ENCODE measurements around the gene LRRC75A. TPM values are rescaled to one million over a fixed set of nuclear protein-coding genes. Genes with fewer than 3 reads are reported as not detected.

Gene LRRC75A
- total and polyA plus RNA-seq, 2 of the 8 experiments (the other 6 are each of a cell fraction or from before 2014, with no cell fraction given) = 9.7 to 9.9 TPM

- no peak for FAIRE-seq
- no peak overlapping the region for H3K4me2 ChIP-seq (ENCODE audit: insufficient read depth in 1 of 2, low read depth in 2 of 2, low read length in 2 of 2)
Measured at GRCh38 chr17:16425202-16425601, 66.8 kb downstream of the LRRC75A start.

More at GRCh38 chr17:16425202-16425601, 66.8 kb downstream of the LRRC75A start:
- Histone ChIP-seq H3K4me3 (ENCODE audit: extremely low read depth in 1 of 4, insufficient read depth in 2 of 4, low read depth in 3 of 4, low read length in 4 of 4) (no peak overlapping the region), H3K23ac (ENCODE audit: insufficient read length) (no peak overlapping the region), H3K27ac (ENCODE audit: low read depth, low read length) (no peak overlapping the region), H4K20me1 (replicated peaks in 1 of 2; ENCODE audit: control insufficient read depth in 1 of 2, insufficient read depth in 2 of 2, low read length in 2 of 2) (no peaks in the 10 kb centered on the region), H2BK20ac (ENCODE audit: low read length) (no peak overlapping the region), H2AFZ (ENCODE audit: low read length) (no peak overlapping the region), H3K14ac (ENCODE audit: insufficient read length) (no peak overlapping the region), H2BK15ac (ENCODE audit: low read length) (no peak overlapping the region), H3K23me2 (ENCODE audit: low read depth, low read length) (no peaks in the 10 kb centered on the region), H3K36me3 (ENCODE audit: control insufficient read depth in 2 of 4, insufficient read depth in 4 of 4, low read length in 3 of 4) (no peaks in the 10 kb centered on the region), H2BK12ac (ENCODE audit: low read depth, low read length) (no peak overlapping the region), H3K4ac (replicated peaks; ENCODE audit: insufficient read length, low read depth, low read length) (no peak overlapping the region), H3K79me2 (ENCODE audit: control insufficient read depth in 1 of 2, insufficient read depth in 2 of 2, low read length in 2 of 2) (no peaks in the 10 kb centered on the region), H3K18ac (ENCODE audit: extremely low read depth, low read length) (no peak overlapping the region), H4K8ac (ENCODE audit: extremely low read depth, insufficient read depth, low read length) (no peak overlapping the region), H3K9me3 (ENCODE audit: insufficient read depth in 2 of 2, low read depth in 1 of 2, low read length in 1 of 2) (no peaks in the 10 kb centered on the region), H2BK5ac (ENCODE audit: low read depth, low read length) (no peak overlapping the region; the same call in 1 of the 2 replicates), H3K9ac (replicated peaks in 1 of 4; ENCODE audit: extremely low read depth in 1 of 4, low read depth in 3 of 4, low read length in 3 of 4) (no peak overlapping the region), H3K56ac (replicated peaks; ENCODE audit: insufficient read length, low read depth, low read length) (no peak overlapping the region), H4K91ac (replicated peaks; ENCODE audit: insufficient read length, low read length) (no peak overlapping the region), H2AK5ac (ENCODE audit: low read depth, low read length) (no peak overlapping the region), H2BK120ac (replicated peaks; ENCODE audit: low read depth, low read length) (no peak overlapping the region), H3K4me1 (replicated peaks in 1 of 4; ENCODE audit: control insufficient read depth in 3 of 4, insufficient read depth in 4 of 4, low read length in 3 of 4) (no peaks in the 10 kb centered on the region), H4K5ac (ENCODE audit: insufficient read length, low read depth, low read length) (no peak overlapping the region), H3K27me3 (replicated peaks in 1 of 4; ENCODE audit: control insufficient read depth in 3 of 4, extremely low read depth in 1 of 4, insufficient read depth in 3 of 4, low read length in 3 of 4) (no peaks in the 10 kb centered on the region; a peak in 1 of 7 replicates), H3K79me1 (ENCODE audit: low read depth, low read length) (no peaks in the 10 kb centered on the region)
- TF ChIP-seq RBBP5 (IDR thresholded peaks at IDR 0.05; ENCODE audit: borderline replicate concordance, low read depth, low read length) = no peak
- TF ChIP-seq NRF1 (IDR thresholded peaks at IDR 0.05; ENCODE audit: low read depth, low read length) = no peak
- TF ChIP-seq TEAD4 (IDR thresholded peaks at IDR 0.05; ENCODE audit: low read depth, low read length) = no peak
- TF ChIP-seq SIRT6 (IDR thresholded peaks at IDR 0.05; ENCODE audit: low read length) = no peak
- no peak for TF ChIP-seq CEBPB (IDR thresholded peaks at IDR 0.05; ENCODE audit: low read depth, low read length)
- TF ChIP-seq CBX8 (IDR thresholded peaks at IDR 0.05; ENCODE audit: borderline replicate concordance, low read depth, low read length) = no peak
- no peak for TF ChIP-seq SP4 (IDR thresholded peaks at IDR 0.05; ENCODE audit: low read length)
- no peak for TF ChIP-seq KDM5A (IDR thresholded peaks at IDR 0.05; ENCODE audit: low read length)
- ChIA-PET POLR2A (ENCODE audit: partially characterized antibody) (interaction anchor here (1.0 to 6.0 kb wide), 2 partner anchors 14 to 45 kb away, joined by 5 to 75 read pairs; partner anchors contain the start of gene UBB), CTCF (ENCODE audit: partially characterized antibody) (interaction anchor here (0.6 to 1.3 kb wide), 4 partner anchors 8 to 66 kb away, joined by 3 to 10 read pairs (median 4); no protein-coding TSS in a partner anchor)
- no peak for DNase-seq (ENCODE audit: low read depth in 1 of 2, low spot score in 2 of 2)
- WGBS, 2 experiments (ENCODE audit: extremely low coverage in 1 of 2, insufficient coverage in 1 of 2, insufficient read length in 1 of 2, insufficient replicate concordance in 2 of 2, low coverage in 1 of 2, low lambda C conversion rate in 2 of 2, missing lambda C conversion rate in 1 of 2) = 71% methylated on average over 6 of the region's 6 CpGs; no CpG with 5 or more reads in 1 of the 2 experiments

All from H1 (cell line).